PC-3 (cell line): ENCODE results near the gene SAMD9. TPM values are rescaled to one million over a fixed set of nuclear protein-coding genes. Genes with fewer than 3 reads are reported as not detected.

ENCODE experiments used
- ATAC-seq: fragments of 200-7000 bp; cut with Tn5 transposase; 2 replicates; pipeline ENCODE4 v1.9.1; 2020; ENCODE audit warnings: mild to moderate bottlenecking, moderate library complexity
- BruUV-seq: library from RNA; stranded (reverse); fragments of 400-500 nt; replicated peaks from 2 replicates; lab custom pipeline; 2021; lab: Mats Ljungman, UMichigan
- CTCF ChIA-PET: fragments of 300-600 bp; sonication (Branson Sonifier 250); formaldehyde crosslinking; loops from one replicate; lab custom pipeline; 2022; ENCODE audit warnings: antibody characterized with exemption; lab: Charles Lee
- POLR2A ChIA-PET: fragments of 300-600 bp; sonication (Branson Sonifier 250); formaldehyde crosslinking; loops from one replicate; lab custom pipeline; 2022; ENCODE audit warnings: antibody characterized with exemption; ENCODE audit not compliant: unreplicated experiment; lab: Charles Lee
- DNase-seq: peaks from one replicate; pipeline ENCODE4 v3.0.0-alpha.2; 2015
- H2AFZ ChIP-seq: fragments of 300-600 bp; sonication (generic); 2 replicates; pipeline ENCODE4 v1.6.0; 2016; ENCODE audit warnings: antibody characterized with exemption, low read length
- H3F3A ChIP-seq: fragments of 300-600 bp; sonication (generic); one replicate; pipeline ENCODE4 v1.6.0; 2017; ENCODE audit warnings: antibody characterized with exemption, low read length, control low read depth, mild to moderate bottlenecking; ENCODE audit not compliant: unreplicated experiment
- H3K27ac ChIP-seq: fragments of 300-600 bp; sonication (generic); 2 replicates; pipeline ENCODE4 v1.5.1; 2016; ENCODE audit warnings: mild to moderate bottlenecking, low read length
- H3K27me3 ChIP-seq: fragments of 300-600 bp; sonication (generic); 2 replicates; pipeline ENCODE4 v1.6.1; 2016; ENCODE audit warnings: low read length, mixed read lengths
- H3K36me3 ChIP-seq: fragments of 300-600 bp; sonication (generic); 2 replicates; pipeline ENCODE4 v1.6.1; 2016; ENCODE audit warnings: low read depth, mixed run types, low read length, mixed read lengths
- H3K4me1 ChIP-seq: fragments of 300-600 bp; sonication (generic); 2 replicates; pipeline ENCODE4 v1.5.1; 2016; ENCODE audit warnings: low read length; ENCODE audit not compliant: insufficient read depth
- H3K4me2 ChIP-seq: fragments of 300-600 bp; sonication (generic); 2 replicates; pipeline ENCODE4 v1.6.0; 2016; ENCODE audit warnings: low read length
- H3K4me3 ChIP-seq: fragments of 300-600 bp; sonication (generic); 2 replicates; pipeline ENCODE4 v1.5.1; 2016; ENCODE audit warnings: mild to moderate bottlenecking, low read length, mixed read lengths
- H3K79me2 ChIP-seq: fragments of 300-600 bp; sonication (generic); 2 replicates; pipeline ENCODE4 v1.6.1; 2017; ENCODE audit warnings: low read length, mixed read lengths
- H3K9ac ChIP-seq: fragments of 300-600 bp; sonication (generic); 2 replicates; pipeline ENCODE4 v1.6.0; 2016; ENCODE audit warnings: mild to moderate bottlenecking, low read length
- H3K9me2 ChIP-seq: fragments of 300-600 bp; sonication (generic); replicated peaks from 2 replicates; pipeline ENCODE4 v1.6.1; 2016; ENCODE audit warnings: mixed run types, low read length, mixed read lengths
- H3K9me3 ChIP-seq: fragments of 300-600 bp; sonication (generic); 2 replicates; pipeline ENCODE4 v1.6.1; 2016; ENCODE audit warnings: low read length, mixed read lengths
- H4K20me1 ChIP-seq: fragments of 300-600 bp; sonication (generic); 2 replicates; pipeline ENCODE4 v1.6.1; 2016; ENCODE audit warnings: low read length, mixed read lengths
- EZH2 ChIP-seq: fragments of 300-600 bp; sonication (generic); IDR thresholded peaks from one replicate; pipeline ENCODE4 v1.6.1; 2017; ENCODE audit warnings: antibody characterized with exemption, mild to moderate bottlenecking, low read length; ENCODE audit not compliant: unreplicated experiment
- EZH2phosphoT487 ChIP-seq: fragments of 300-600 bp; sonication (generic); IDR thresholded peaks from 2 replicates; pipeline ENCODE4 v1.6.1; 2018; ENCODE audit warnings: mild to moderate bottlenecking, antibody characterized with exemption, low read length, borderline replicate concordance
- intact Hi-C: fragments of 100-400 bp; cut with micrococcal nuclease; formaldehyde crosslinking; loops from 2 replicates; pipeline ENCODE4 v1.9.0; 2023
- total RNA-seq: library from RNA; depleted of rRNA; stranded (reverse); fragments of >200 nt; gene quantifications from 2 replicates; pipeline ENCODE4 v1.2.3, GENCODE V29; 2014
- TF ChIP-seq, protein P1 (sequence below): fragments of 300-600 bp; sonication (generic); conservative IDR thresholded peaks from 2 replicates; pipeline ENCODE4 v1.5.1; 2017; ENCODE audit warnings: antibody characterized with exemption, low read depth, mild to moderate bottlenecking, low read length

The SAMD9 gene
- total RNA-seq, 1 experiment from 2014 or later: 3.0 TPM

GRCh38 chr7:93053949-93054943 is 63.5 kb downstream of the SAMD9 start:
- Histone ChIP-seq H3K9ac (no peak overlapping the region), H3K4me1 (peaks cover 4% of the 10 kb centered on the region; the same call in 1 of the 2 replicates), H3F3A (no peaks in the 10 kb centered on the region), H3K27ac (no peak overlapping the region), H3K9me2 (no peaks in the 10 kb centered on the region), H3K27me3 (no peaks in the 10 kb centered on the region), H4K20me1 (no peaks in the 10 kb centered on the region), H3K4me2 (peak overlapping the region; percentile 39; the same call in 1 of the 2 replicates), H3K79me2 (no peaks in the 10 kb centered on the region), H2AFZ (peak overlapping the region; percentile 52; the same call in 1 of the 2 replicates), H3K9me3 (no peaks in the 10 kb centered on the region), H3K36me3 (no peaks in the 10 kb centered on the region), H3K4me3 (no peak overlapping the region)
- intact Hi-C loops: loop anchor here (2.0 to 5.0 kb wide), 2 partner anchors 42 to 65 kb away; no protein-coding TSS in a partner anchor
- peak; percentile 33; the same call in 1 of the 2 replicates for ATAC-seq
- TF ChIP-seq EZH2phosphoT487 (no peak), EZH2 (no peak)
- TF ChIP-seq, protein P1, sequence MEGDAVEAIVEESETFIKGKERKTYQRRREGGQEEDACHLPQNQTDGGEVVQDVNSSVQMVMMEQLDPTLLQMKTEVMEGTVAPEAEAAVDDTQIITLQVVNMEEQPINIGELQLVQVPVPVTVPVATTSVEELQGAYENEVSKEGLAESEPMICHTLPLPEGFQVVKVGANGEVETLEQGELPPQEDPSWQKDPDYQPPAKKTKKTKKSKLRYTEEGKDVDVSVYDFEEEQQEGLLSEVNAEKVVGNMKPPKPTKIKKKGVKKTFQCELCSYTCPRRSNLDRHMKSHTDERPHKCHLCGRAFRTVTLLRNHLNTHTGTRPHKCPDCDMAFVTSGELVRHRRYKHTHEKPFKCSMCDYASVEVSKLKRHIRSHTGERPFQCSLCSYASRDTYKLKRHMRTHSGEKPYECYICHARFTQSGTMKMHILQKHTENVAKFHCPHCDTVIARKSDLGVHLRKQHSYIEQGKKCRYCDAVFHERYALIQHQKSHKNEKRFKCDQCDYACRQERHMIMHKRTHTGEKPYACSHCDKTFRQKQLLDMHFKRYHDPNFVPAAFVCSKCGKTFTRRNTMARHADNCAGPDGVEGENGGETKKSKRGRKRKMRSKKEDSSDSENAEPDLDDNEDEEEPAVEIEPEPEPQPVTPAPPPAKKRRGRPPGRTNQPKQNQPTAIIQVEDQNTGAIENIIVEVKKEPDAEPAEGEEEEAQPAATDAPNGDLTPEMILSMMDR: no peak
- BruUV-seq: no TSS peak
- ChIA-PET POLR2A (no interaction called here), CTCF (no interaction called here)
- DNase-seq: no peak

DNA sequence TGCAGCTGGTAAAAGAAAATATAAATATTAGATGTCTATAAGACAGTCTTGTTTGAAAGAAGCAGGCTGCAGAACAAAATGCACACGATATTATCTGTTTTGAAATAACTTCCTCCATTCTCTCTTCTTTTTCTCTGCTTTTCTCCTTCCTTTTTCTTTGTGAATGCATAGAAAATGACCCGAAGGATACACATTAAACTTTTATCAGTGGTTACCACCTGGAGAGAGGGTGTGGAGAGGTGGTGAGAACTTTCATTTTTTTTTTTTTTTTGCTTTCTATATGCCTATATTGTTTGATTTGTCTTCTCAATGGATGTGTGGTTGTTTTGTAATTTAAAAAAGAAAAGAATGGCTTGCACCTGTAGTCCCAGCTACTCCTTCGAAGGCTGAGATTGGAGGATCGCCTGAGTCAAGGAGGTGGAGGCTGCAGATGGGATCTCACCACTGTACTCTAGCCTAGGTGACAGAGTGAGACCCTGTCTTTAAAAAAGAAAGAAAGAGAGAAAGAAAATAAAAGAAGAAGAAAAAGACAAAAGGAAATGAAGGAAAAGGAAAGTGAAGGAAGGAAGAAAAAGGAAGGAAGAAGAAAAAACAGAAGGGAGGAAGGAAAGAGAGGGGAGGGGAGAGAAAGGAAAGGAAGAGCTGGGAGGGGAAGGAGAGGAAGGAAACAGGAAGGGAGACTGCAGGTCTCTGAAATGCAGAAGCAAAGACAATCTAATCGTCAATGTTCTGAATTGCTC is 64.4 kb downstream of the SAMD9 start:
- ChIA-PET POLR2A (interaction anchor here (0.5 kb wide), 1 partner anchor 21 kb away, joined by 4 read pairs; no protein-coding TSS in a partner anchor), CTCF (no interaction called here)
- intact Hi-C loops: loop anchor here (5.0 kb wide), 1 partner anchor 41 kb away; no protein-coding TSS in a partner anchor
- H3K4me3 ChIP-seq: no peak overlapping the region
- ATAC-seq: peak; percentile 15; the same call in 1 of the 2 replicates
- H3K27me3 ChIP-seq: no peaks in the 10 kb centered on the region
- no peaks in the 10 kb centered on the region for H3K36me3 ChIP-seq
- no peak overlapping the region for H3K9ac ChIP-seq
- TF ChIP-seq EZH2 (no peak), EZH2phosphoT487 (no peak)
- TF ChIP-seq, protein P1: no peak
- peak overlapping the region; percentile 52; the same call in 1 of the 2 replicates for H2AFZ ChIP-seq
- H3K27ac ChIP-seq: no peak overlapping the region
- no peak for DNase-seq
- no peaks in the 10 kb centered on the region for H3F3A ChIP-seq
- no peaks in the 10 kb centered on the region for H3K79me2 ChIP-seq
- H3K4me2 ChIP-seq: peak overlapping the region; percentile 39; the same call in 1 of the 2 replicates
- H3K9me3 ChIP-seq: no peaks in the 10 kb centered on the region
- peaks cover 4% of the 10 kb centered on the region; the same call in 1 of the 2 replicates for H3K4me1 ChIP-seq
- no TSS peak for BruUV-seq
- H3K9me2 ChIP-seq: no peaks in the 10 kb centered on the region
- no peaks in the 10 kb centered on the region for H4K20me1 ChIP-seq
